A549 (cell line): Measurements from ENCODE around the gene PRKCZ. TPM values are rescaled to one million over a fixed set of nuclear protein-coding genes. Genes with fewer than 3 reads are reported as not detected.

ENCODE experiments used
- ATAC-seq, 2 experiments: fragments of 200-7000 bp in 1 of 2; fragments of >200 bp in 1 of 2; cut with Nextera tagmentation in 1 of 2; cut with Tn5 transposase in 1 of 2; 3 replicates each; pipeline versions ENCODE4 v1.8.0 to v1.9.1; 2018 to 2020; ENCODE audit warnings: mild to moderate bottlenecking in 1 of 2, moderate library complexity in 1 of 2
- CTCF ChIA-PET: fragments of 300-600 bp; sonication (Branson Sonifier 250); formaldehyde crosslinking; extraction: SDS; loops from one replicate; lab custom pipeline; 2021; ENCODE audit warnings: antibody characterized with exemption, inconsistent platforms; lab: Yijun Ruan, JAX
- POLR2A ChIA-PET: fragments of 350-600 bp; formaldehyde crosslinking; extraction: SDS; loops from one replicate; lab custom pipeline; 2021; ENCODE audit warnings: antibody characterized with exemption, inconsistent platforms; lab: Yijun Ruan, JAX
- DNase-seq, 2 experiments: peaks; one replicate each; pipeline versions ENCODE4 v3.0.0 to v3.0.0-alpha.2; 2011 to 2016; ENCODE audit warnings: low read depth in 1 of 2, low spot score in 1 of 2
- FAIRE-seq: peaks from 2 replicates; lab custom pipeline; 2011; peaks lifted over from hg19 to GRCh38; lab: Jason Lieb, UNC
- H3K27ac ChIP-seq, 2 experiments: fragments of >200 bp; sonication (Bioruptor Twin); formaldehyde crosslinking; 3 replicates each; pipeline ENCODE4 v1.5.1; 2016 to 2017
- H3K4me1 ChIP-seq: fragments of >200 bp; sonication (Bioruptor Twin); formaldehyde crosslinking; 3 replicates; pipeline ENCODE4 v1.6.1; 2016
- H3K4me2 ChIP-seq: fragments of >200 bp; sonication (Bioruptor Twin); formaldehyde crosslinking; 3 replicates; pipeline ENCODE4 v1.6.1; 2016
- H3K4me3 ChIP-seq: fragments of >200 bp; sonication (Bioruptor Twin); formaldehyde crosslinking; 3 replicates; pipeline ENCODE4 v1.5.1; 2016
- H3K9me3 ChIP-seq: fragments of >200 bp; sonication (Bioruptor Twin); formaldehyde crosslinking; 3 replicates; pipeline ENCODE4 v1.6.1; 2016
- BCL3 ChIP-seq: fragments of >200 bp; sonication (Bioruptor Twin); formaldehyde crosslinking; IDR thresholded peaks from 3 replicates; pipeline ENCODE4 v1.6.1; 2016
- CBX8 ChIP-seq: fragments of 200-600 bp; sonication (generic); IDR thresholded peaks from 2 replicates; pipeline ENCODE4 v1.6.1; 2016
- EHMT2 ChIP-seq: fragments of 200-600 bp; sonication (generic); IDR thresholded peaks from 2 replicates; pipeline ENCODE4 v1.6.1; 2016; ENCODE audit warnings: antibody characterized with exemption, low read depth, mild to moderate bottlenecking, moderate library complexity
- EP300 ChIP-seq, 2 experiments: fragments of >200 bp; sonication (Bioruptor Twin); formaldehyde crosslinking; IDR thresholded peaks; 2 replicates in 1 of 2; 3 replicates in 1 of 2; pipeline ENCODE4 v1.6.1; 2016 to 2017
- FOXS1 ChIP-seq: fragments of 250-450 bp; sonication (Bioruptor Pico); IDR thresholded peaks from 2 replicates; pipeline ENCODE4 v1.5.0; 2020; ENCODE audit warnings: mild to moderate bottlenecking, moderate library complexity
- HES2 ChIP-seq: fragments of >200 bp; sonication (Bioruptor Twin); formaldehyde crosslinking; IDR thresholded peaks from 2 replicates; pipeline ENCODE4 v1.6.1; 2016
- HOXA7 ChIP-seq: fragments of 250-450 bp; sonication (Bioruptor Pico); IDR thresholded peaks from 2 replicates; pipeline ENCODE4 v1.5.0; 2020; ENCODE audit warnings: mild to moderate bottlenecking, moderate library complexity
- HOXB5 ChIP-seq: fragments of 250-450 bp; sonication (Bioruptor Pico); IDR thresholded peaks from 2 replicates; pipeline ENCODE4 v1.5.0; 2020; ENCODE audit warnings: mild to moderate bottlenecking, moderate library complexity
- KDM1A ChIP-seq: fragments of 200-600 bp; sonication (generic); IDR thresholded peaks from 2 replicates; pipeline ENCODE4 v1.6.1; 2016; ENCODE audit warnings: low read depth, mild to moderate bottlenecking
- MAFK ChIP-seq: fragments of 450-650 bp; IDR thresholded peaks from 2 replicates; pipeline ENCODE4 v1.6.1; 2014; ENCODE audit not compliant: partially characterized antibody
- MAZ ChIP-seq: fragments of 150-350 bp; IDR thresholded peaks from 2 replicates; pipeline ENCODE4 v1.6.1; 2014; ENCODE audit warnings: antibody characterized with exemption, low read depth, low read length, borderline replicate concordance
- MYC ChIP-seq: IDR thresholded peaks from 2 replicates; pipeline ENCODE4 v1.6.1; 2012; ENCODE audit warnings: mild to moderate bottlenecking, inconsistent platforms, low read length, improper control_type of control experiment, borderline replicate concordance
- NR3C1 ChIP-seq: fragments of >200 bp; sonication (Bioruptor Twin); formaldehyde crosslinking; IDR thresholded peaks from 3 replicates; pipeline ENCODE4 v1.6.1; 2017
- PBX3 ChIP-seq: IDR thresholded peaks from 2 replicates; pipeline ENCODE4 v1.6.1; 2012
- PHF8 ChIP-seq: fragments of 200-600 bp; sonication (generic); IDR thresholded peaks from 2 replicates; pipeline ENCODE4 v1.6.1; 2016; ENCODE audit warnings: low read depth, mild to moderate bottlenecking, antibody characterized with exemption, moderate library complexity, borderline replicate concordance
- RAD21 ChIP-seq, 2 experiments: fragments of >200 bp in 1 of 2; sonication (Bioruptor Twin) in 1 of 2; formaldehyde crosslinking in 1 of 2; IDR thresholded peaks in 1 of 2; conservative IDR thresholded peaks in 1 of 2; 2 replicates in 1 of 2; 3 replicates in 1 of 2; pipeline ENCODE4 v1.6.1; 2012 to 2018; ENCODE audit warnings: inconsistent platforms in 1 of 2
- RNF2 ChIP-seq: fragments of 200-600 bp; sonication (generic); IDR thresholded peaks from 2 replicates; pipeline ENCODE4 v1.6.1; 2016; ENCODE audit warnings: low read depth, mild to moderate bottlenecking, antibody characterized with exemption, moderate library complexity, borderline replicate concordance
- SREBF2 ChIP-seq: fragments of 450-650 bp; IDR thresholded peaks from 2 replicates; pipeline ENCODE4 v1.6.1; 2014; ENCODE audit warnings: mild to moderate bottlenecking, moderate library complexity
- ZC3H11A ChIP-seq: fragments of 450-650 bp; IDR thresholded peaks from 2 replicates; pipeline ENCODE4 v1.6.1; 2014; ENCODE audit warnings: antibody characterized with exemption, mild to moderate bottlenecking
- ZFP36 ChIP-seq: fragments of 450-650 bp; IDR thresholded peaks from 2 replicates; pipeline ENCODE4 v1.6.1; 2014; ENCODE audit warnings: borderline replicate concordance; ENCODE audit not compliant: partially characterized antibody
- WGBS: methylation state at CpG from one replicate; pipeline ENCODE4 v1.1.6; 2017; ENCODE audit errors: missing lambda C conversion rate; 5-methylcytosine and 5-hydroxymethylcytosine counted together
- polyA plus RNA-seq, 4 experiments: library from polyadenylated mRNA; depleted of rRNA in 3 of 4; stranded (reverse); fragments of >200 nt; fragmentation: RNase III in 1 of 4; extraction: RNeasy Plus Mini Kit Qiagen cat#74134 plus additional on column Dnase treatment in 1 of 4; gene quantifications; 2 replicates in 3 of 4; 3 replicates in 1 of 4; pipeline ENCODE4 v1.2.3, GENCODE V29; 2011 to 2017

The PRKCZ gene
- polyA plus RNA-seq, 2 of the 4 experiments (the other 2 are of a cell fraction), result 9.5 to 9.8 TPM

GRCh38 chr1:2053784-2054376 lies 3.7 kb downstream of the PRKCZ start:
- H3K9me3 ChIP-seq, result no peaks in the 10 kb centered on the region
- H3K4me1 ChIP-seq, result 0 out of 3 replicates have a peak, but pooled peaks cover 2% of the 10 kb centered on the region
- TF ChIP-seq EP300 (IDR thresholded peaks at IDR 0.05), result no peak
- no peak for TF ChIP-seq PHF8
- CTCF ChIA-PET, result interaction anchor here (1.7 kb wide), 1 partner anchor 9 kb away, joined by 10 read pairs; no protein-coding TSS in a partner anchor
- no peak for FAIRE-seq
- no peak overlapping the region for H3K4me3 ChIP-seq
- no peak for ATAC-seq
- no peak overlapping the region for H3K27ac ChIP-seq
- DNase-seq, result no peak
- POLR2A ChIA-PET, result no interaction called here
- WGBS, result 94% methylated on average over 7 of the region's 12 CpGs
- H3K4me2 ChIP-seq, result no peak overlapping the region

GRCh38 chr1:2054560-2054959 lies 4.3 kb downstream of the PRKCZ start:
- ATAC-seq, result no peak
- H3K9me3 ChIP-seq, result no peaks in the 10 kb centered on the region
- CTCF ChIA-PET, result interaction anchor here (2.4 kb wide), 1 partner anchor 10 kb away, joined by 7 read pairs; no protein-coding TSS in a partner anchor
- TF ChIP-seq PBX3, result no peak
- no peak for TF ChIP-seq HOXB5 (CRISPR knock-in tag)
- TF ChIP-seq RNF2, result no peak
- no peak for TF ChIP-seq ZFP36
- TF ChIP-seq NR3C1, result no peak
- no peak for TF ChIP-seq FOXS1 (CRISPR knock-in tag)
- TF ChIP-seq EHMT2, result no peak
- no peak for TF ChIP-seq SREBF2
- no peak for TF ChIP-seq HOXA7
- TF ChIP-seq MYC, result no peak
- no peak for TF ChIP-seq BCL3
- H3K4me2 ChIP-seq, result no peak overlapping the region
- no peak for DNase-seq
- POLR2A ChIA-PET, result no interaction called here
- 93% methylated on average over 22 of the region's 22 CpGs for WGBS
- H3K4me3 ChIP-seq, result no peak overlapping the region
- H3K27ac ChIP-seq, result no peak overlapping the region
- 0 out of 3 replicates have a peak, but pooled peaks cover 2% of the 10 kb centered on the region for H3K4me1 ChIP-seq
- FAIRE-seq, result no peak

GRCh38 chr1:2055911-2056575 lies 5.8 kb downstream of the PRKCZ start:
- H3K4me3 ChIP-seq, result no peak overlapping the region
- H3K4me1 ChIP-seq, result 0 out of 3 replicates have a peak, but pooled peaks cover 2% of the 10 kb centered on the region
- no peak for FAIRE-seq
- no peak overlapping the region for H3K4me2 ChIP-seq
- no peaks in the 10 kb centered on the region for H3K9me3 ChIP-seq
- no peak for ATAC-seq
- no peak overlapping the region for H3K27ac ChIP-seq
- POLR2A ChIA-PET, result no interaction called here
- no peak for TF ChIP-seq CBX8
- no peak for TF ChIP-seq KDM1A
- TF ChIP-seq ZC3H11A, result no peak
- no peak for TF ChIP-seq RAD21 (conservative IDR thresholded peaks at IDR 0.05 in 1 of 2, IDR thresholded peaks at IDR 0.05 in 1 of 2)
- TF ChIP-seq PBX3, result no peak
- TF ChIP-seq MAZ, result no peak
- no peak for TF ChIP-seq MAFK
- TF ChIP-seq HES2, result no peak
- no peak for DNase-seq
- WGBS, result 91% methylated on average over 9 of the region's 29 CpGs
- CTCF ChIA-PET, result interaction anchor here (2.4 to 2.8 kb wide), 2 partner anchors 9 to 11 kb away, joined by 7 to 17 read pairs; no protein-coding TSS in a partner anchor
